Lower leg skin (tissue), 4 donors: Measurements from ENCODE around the gene MPHOSPH6. TPM values are rescaled to one million over a fixed set of nuclear protein-coding genes. Genes with fewer than 3 reads are reported as not detected.

Source experiments
- DNase-seq, 2 donors: peaks; one replicate each; pipeline ENCODE4 v3.0.0-alpha.2; 2019; ENCODE audit warnings: low spot score in 2 of 2
- H3K4me3 ChIP-seq: fragments of 200-600 bp; sonication (generic); 2 replicates; pipeline ENCODE4 v1.5.1; 2017; ENCODE audit warnings: mild to moderate bottlenecking, low read depth; ENCODE audit not compliant: poor library complexity, severe bottlenecking
- CTCF ChIP-seq, 3 donors: fragments of 450-650 bp; IDR thresholded peaks; one replicate each; pipeline ENCODE4 v1.5.1; 2016; ENCODE audit warnings: antibody characterized with exemption in 3 of 3, mild to moderate bottlenecking in 3 of 3, moderate library complexity in 2 of 3
- POLR2A ChIP-seq, 2 donors: fragments of 450-650 bp; IDR thresholded peaks; one replicate each; pipeline ENCODE4 v1.6.1; 2016 to 2017; ENCODE audit warnings: antibody characterized with exemption in 2 of 2, mild to moderate bottlenecking in 1 of 2, moderate library complexity in 1 of 2
- whole genome bisulfite sequencing, 2 donors: methylation state at CpG; one replicate each; pipeline ENCODE4 v1.1.5; 2018; 5-methylcytosine and 5-hydroxymethylcytosine counted together
- intact Hi-C: fragments of 100-400 bp; cut with DNase I; formaldehyde crosslinking; loops from one replicate; pipeline ENCODE4 v1.15.0; 2023; ENCODE audit warnings: low total_unique reads
- total RNA-seq, 4 donors: library from RNA; depleted of rRNA; stranded (reverse); fragments of >200 nt; gene quantifications; one replicate each; pipeline ENCODE4 v1.1.0, GENCODE V29; 2016

MPHOSPH6 gene
- total RNA-seq, 4 donors from 2014 or later, result 23.5 to 31.1 (median 28.2) TPM

- intact Hi-C loops, result no loop called here
- no peak for DNase-seq
Observed at GRCh38 chr16:82190386-82190785, 20.4 kb upstream of the MPHOSPH6 start.

GRCh38 chr16:82187829-82188228, 17.8 kb upstream of the MPHOSPH6 start:
- intact Hi-C loops, result no loop called here
- no peak overlapping the region for H3K4me3 ChIP-seq
- 43 to 70% methylated on average over 1 of the region's 1 CpG for WGBS, 2 donors
- DNase-seq, result no peak
- TF ChIP-seq POLR2A (IDR thresholded peaks at IDR 0.05) (no peak), CTCF (IDR thresholded peaks at IDR 0.05) (no peak)

More at GRCh38 chr16:82190386-82190785, 20.4 kb upstream of the MPHOSPH6 start:
- no peak for TF ChIP-seq CTCF (IDR thresholded peaks at IDR 0.05)
- no peak for TF ChIP-seq POLR2A (IDR thresholded peaks at IDR 0.05)
- no peak overlapping the region for H3K4me3 ChIP-seq
- 80 to 81% methylated on average over 2 of the region's 2 CpGs for WGBS, 2 donors

GRCh38 chr16:82185012-82185411, 15.0 kb upstream of the MPHOSPH6 start:
- TF ChIP-seq POLR2A (IDR thresholded peaks at IDR 0.05), result no peak
- no peak for TF ChIP-seq CTCF (IDR thresholded peaks at IDR 0.05)
- intact Hi-C loops, result no loop called here
- no peak for DNase-seq
- no peak overlapping the region for H3K4me3 ChIP-seq

GRCh38 chr16:82184213-82184612, 14.2 kb upstream of the MPHOSPH6 start:
- intact Hi-C loops, result no loop called here
- WGBS, 2 donors, result 83 to 87% methylated on average over 5 of the region's 5 CpGs
- TF ChIP-seq POLR2A (IDR thresholded peaks at IDR 0.05) (no peak), CTCF (IDR thresholded peaks at IDR 0.05) (no peak)
- DNase-seq, result no peak
- no peak overlapping the region for H3K4me3 ChIP-seq

- intact Hi-C loops, result no loop called here
- no peak for DNase-seq
- TF ChIP-seq CTCF (IDR thresholded peaks at IDR 0.05) (no peak), POLR2A (IDR thresholded peaks at IDR 0.05) (no peak)
- WGBS, 2 donors, result 83 to 84% methylated on average over 1 of the region's 1 CpG
- no peak overlapping the region for H3K4me3 ChIP-seq
Observed at GRCh38 chr16:82183004-82183397, 13.0 kb upstream of the MPHOSPH6 start.

- intact Hi-C loops, result no loop called here
- WGBS, 2 donors, result 68 to 81% methylated on average over 4 of the region's 4 CpGs
Observed at GRCh38 chr16:82182266-82183003, 12.4 kb upstream of the MPHOSPH6 start.

More at GRCh38 chr16:82182266-82183003, 12.4 kb upstream of the MPHOSPH6 start:
- no peak for DNase-seq
- TF ChIP-seq CTCF (IDR thresholded peaks at IDR 0.05) (no peak), POLR2A (IDR thresholded peaks at IDR 0.05) (no peak)
- no peak overlapping the region for H3K4me3 ChIP-seq
